Effector memory CD8-positive, alpha-beta T cell (primary cell): Measurements from ENCODE around the gene RORC.
A peak's percentile ranks its signal among the peaks of the same experiment; 100 is the strongest.

Source experiments
- ATAC-seq: fragments of 150-1000 bp; cut with Tn5 transposase; replicated peaks from 2 replicates; pipeline ENCODE4 v1.10.0; 2021; ENCODE audit warnings: mild to moderate bottlenecking, moderate library complexity
- DNase-seq, 3 experiments: peaks; one replicate each; pipeline ENCODE4 v3.0.0; 2021
- H3K27ac Mint-ChIP-seq, 2 donors: one replicate each; pipeline ENCODE4 v1.8.0; 2022; ENCODE audit warnings: mild to moderate bottlenecking in 2 of 2, mixed read lengths in 2 of 2, moderate library complexity in 2 of 2
- H3K27me3 Mint-ChIP-seq, 2 donors: one replicate each; pipeline ENCODE4 v1.8.0; 2022; ENCODE audit warnings: mixed read lengths in 2 of 2
- H3K36me3 Mint-ChIP-seq: one replicate; pipeline ENCODE4 v1.8.0; 2022; ENCODE audit warnings: mild to moderate bottlenecking, moderate library complexity, mixed read lengths; ENCODE audit not compliant: insufficient read depth
- H3K4me1 Mint-ChIP-seq, 2 donors: one replicate each; pipeline ENCODE4 v1.8.0; 2022; ENCODE audit warnings: low read depth in 2 of 2, mixed read lengths in 2 of 2
- H3K4me3 Mint-ChIP-seq, 2 donors: one replicate each; pipeline ENCODE4 v1.8.0; 2022; ENCODE audit warnings: mild to moderate bottlenecking in 2 of 2, mixed read lengths in 2 of 2, moderate library complexity in 2 of 2
- H3K9me3 Mint-ChIP-seq, 2 donors: one replicate each; pipeline ENCODE4 v1.8.0; 2022; ENCODE audit warnings: mixed read lengths in 2 of 2

RORC gene

GRCh38 chr1:151803915-151804314, 27.7 kb downstream of the RORC start:
- H3K36me3 Mint-ChIP-seq, result peaks cover 12% of the 10 kb centered on the region
- no peak overlapping the region for H3K4me3 Mint-ChIP-seq
- ATAC-seq (no peak), DNase-seq (no peak)
- H3K27me3 Mint-ChIP-seq, result no peaks in the 10 kb centered on the region
- H3K4me1 Mint-ChIP-seq, result peaks cover 14 to 39% of the 10 kb centered on the region in 2 donors
- H3K9me3 Mint-ChIP-seq, result no peaks in the 10 kb centered on the region
- H3K27ac Mint-ChIP-seq, result peak overlapping the region in 1 of 2 donors; percentile 69

GRCh38 chr1:151803164-151803563, 28.4 kb downstream of the RORC start:
- H3K36me3 Mint-ChIP-seq, result peaks cover 6% of the 10 kb centered on the region
- peaks cover 14 to 42% of the 10 kb centered on the region in 2 donors for H3K4me1 Mint-ChIP-seq
- H3K27ac Mint-ChIP-seq, result peak overlapping the region; percentile 13 to 69
- no peak for ATAC-seq
- no peak for DNase-seq
- H3K4me3 Mint-ChIP-seq, result no peak overlapping the region
- no peaks in the 10 kb centered on the region for H3K9me3 Mint-ChIP-seq
- no peaks in the 10 kb centered on the region for H3K27me3 Mint-ChIP-seq

GRCh38 chr1:151802372-151802771, 29.2 kb downstream of the RORC start:
- Mint-ChIP-seq H3K27ac (peak overlapping the region in 1 of 2 donors; percentile 60), H3K9me3 (no peaks in the 10 kb centered on the region), H3K36me3 (peaks cover 3% of the 10 kb centered on the region), H3K4me1 (peaks cover 14 to 42% of the 10 kb centered on the region in 2 donors), H3K4me3 (no peak overlapping the region), H3K27me3 (no peaks in the 10 kb centered on the region)
- no peak for ATAC-seq
- no peak for DNase-seq

GRCh38 chr1:151801846-151802245, 29.8 kb downstream of the RORC start:
- ATAC-seq, result no peak
- DNase-seq, result no peak
- Mint-ChIP-seq H3K4me3 (no peak overlapping the region), H3K27ac (peak overlapping the region in 1 of 2 donors; percentile 60), H3K27me3 (no peaks in the 10 kb centered on the region), H3K36me3 (peaks cover 3% of the 10 kb centered on the region), H3K9me3 (no peaks in the 10 kb centered on the region), H3K4me1 (peaks cover 14 to 42% of the 10 kb centered on the region in 2 donors)

GRCh38 chr1:151801310-151801820, 30.2 kb downstream of the RORC start:
- peak overlapping the region in 1 of 2 donors; percentile 60 for H3K27ac Mint-ChIP-seq
- no peak for ATAC-seq

GRCh38 chr1:151800830-151801229, 30.8 kb downstream of the RORC start:
- DNase-seq (no peak), ATAC-seq (no peak)
- peaks cover 18 to 38% of the 10 kb centered on the region in 2 donors for H3K4me1 Mint-ChIP-seq
- no peaks in the 10 kb centered on the region for H3K9me3 Mint-ChIP-seq
- no peaks in the 10 kb centered on the region for H3K27me3 Mint-ChIP-seq
- H3K4me3 Mint-ChIP-seq, result peak overlapping the region; percentile 25 to 67
- H3K27ac Mint-ChIP-seq, result peak overlapping the region; percentile 22 to 82
- peaks cover 3% of the 10 kb centered on the region for H3K36me3 Mint-ChIP-seq

More at GRCh38 chr1:151801310-151801820, 30.2 kb downstream of the RORC start:
- Mint-ChIP-seq H3K27me3 (no peaks in the 10 kb centered on the region), H3K9me3 (no peaks in the 10 kb centered on the region), H3K4me3 (no peak overlapping the region), H3K4me1 (peaks cover 18 to 42% of the 10 kb centered on the region in 2 donors), H3K36me3 (peaks cover 3% of the 10 kb centered on the region)
- no peak for DNase-seq

GRCh38 chr1:151799179-151800022, 32.2 kb downstream of the RORC start:
- Mint-ChIP-seq H3K4me3 (peak overlapping the region in 1 of 2 donors; percentile 67), H3K27ac (peak overlapping the region in 1 of 2 donors; percentile 17), H3K9me3 (no peaks in the 10 kb centered on the region), H3K36me3 (peaks cover 3% of the 10 kb centered on the region), H3K4me1 (peaks cover 18 to 32% of the 10 kb centered on the region in 2 donors), H3K27me3 (no peaks in the 10 kb centered on the region)
- ATAC-seq, result no peak
- DNase-seq, result no peak

GRCh38 chr1:151798571-151798970, 33.0 kb downstream of the RORC start:
- Mint-ChIP-seq H3K27ac (no peak overlapping the region), H3K27me3 (no peaks in the 10 kb centered on the region)

GRCh38 chr1:151790940-151791651, 40.5 kb downstream of the RORC start:
- DNase-seq (no peak), ATAC-seq (no peak)
- no peaks in the 10 kb centered on the region for H3K9me3 Mint-ChIP-seq
- peaks cover 16 to 32% of the 10 kb centered on the region in 2 donors for H3K4me1 Mint-ChIP-seq
- H3K27me3 Mint-ChIP-seq, result no peaks in the 10 kb centered on the region
- peak overlapping the region; percentile 88 to 89 for H3K27ac Mint-ChIP-seq
- peak overlapping the region; percentile 98 to 99 for H3K4me3 Mint-ChIP-seq
- peaks cover 19% of the 10 kb centered on the region for H3K36me3 Mint-ChIP-seq

More at GRCh38 chr1:151798571-151798970, 33.0 kb downstream of the RORC start:
- Mint-ChIP-seq H3K4me3 (no peak overlapping the region), H3K36me3 (peaks cover 4% of the 10 kb centered on the region), H3K9me3 (no peaks in the 10 kb centered on the region), H3K4me1 (peaks cover 18 to 28% of the 10 kb centered on the region in 2 donors)
- ATAC-seq, result no peak
- no peak for DNase-seq

GRCh38 chr1:151790071-151790939, 41.3 kb downstream of the RORC start, which contains the start of gene TDRKH:
Gene TDRKH, minus strand, starts transcription at chr1:151790500. Its CDS starts 7,478 bp downstream, at chr1:151783022.
- Mint-ChIP-seq H3K36me3 (peaks cover 19% of the 10 kb centered on the region), H3K9me3 (no peaks in the 10 kb centered on the region), H3K27ac (peak within 1 kb of the TSS; percentile 88 to 89), H3K27me3 (no peaks in the 10 kb centered on the region), H3K4me3 (peak within 1 kb of the TSS; percentile 98 to 99), H3K4me1 (peaks cover 16 to 32% of the 10 kb centered on the region in 2 donors)
- DNase-seq (peak; percentile 95 to 97 (median 95)), ATAC-seq (peak; percentile 92)

- H3K27me3 Mint-ChIP-seq, result no peaks in the 10 kb centered on the region
- peaks cover 15% of the 10 kb centered on the region for H3K36me3 Mint-ChIP-seq
- no peak overlapping the region for H3K27ac Mint-ChIP-seq
- H3K9me3 Mint-ChIP-seq, result no peaks in the 10 kb centered on the region
- H3K4me3 Mint-ChIP-seq, result no peak overlapping the region
- ATAC-seq (no peak), DNase-seq (no peak)
- H3K4me1 Mint-ChIP-seq, result peaks cover 16 to 32% of the 10 kb centered on the region in 2 donors
These were observed 43.9 kb downstream of the RORC start for GRCh38 chr1:151787689-151788088.

- DNase-seq (no peak), ATAC-seq (no peak)
- no peaks in the 10 kb centered on the region for H3K27me3 Mint-ChIP-seq
- H3K27ac Mint-ChIP-seq, result no peak overlapping the region
- H3K9me3 Mint-ChIP-seq, result no peaks in the 10 kb centered on the region
- peaks cover 0 to 3% of the 10 kb centered on the region in 2 donors for H3K4me1 Mint-ChIP-seq
- H3K36me3 Mint-ChIP-seq, result peaks cover 5% of the 10 kb centered on the region
- H3K4me3 Mint-ChIP-seq, result no peak overlapping the region
These were observed 47.8 kb downstream of the RORC start for GRCh38 chr1:151783796-151784195.
